K562 (cell line): ENCODE results near the gene SLC26A6. TPM values are rescaled to one million over a fixed set of nuclear protein-coding genes. Genes with fewer than 3 reads are reported as not detected.

ENCODE experiments used
- ATAC-seq: fragments of 200-7000 bp; cut with Tn5 transposase; 3 replicates; pipeline ENCODE4 v1.9.1; 2020; ENCODE audit warnings: moderate library complexity
- BruUV-seq: library from RNA; stranded (reverse); fragments of 400-500 nt; replicated peaks from 2 replicates; lab custom pipeline; 2021; lab: Mats Ljungman, UMichigan
- CTCF ChIA-PET: fragments of 300-600 bp; formaldehyde crosslinking; extraction: SDS; loops from one replicate; lab custom pipeline; 2021; ENCODE audit warnings: low intra/inter-chr PET ratio; lab: Yijun Ruan, JAX
- POLR2A ChIA-PET: fragments of 300-600, 350-650 bp; sonication (Branson Sonifier 250); formaldehyde crosslinking; extraction: SDS; loops from one replicate; lab custom pipeline; 2021; ENCODE audit warnings: antibody characterized with exemption, inconsistent platforms; lab: Yijun Ruan, JAX
- DNase-seq, 4 experiments: peaks; one replicate each; pipeline versions ENCODE4 v3.0.0 to v3.0.0-alpha.2; 2011 to 2018; ENCODE audit warnings: low spot score in 3 of 4, mixed read lengths in 3 of 4; ENCODE audit errors: extremely low read depth in 1 of 4
- FAIRE-seq: peaks from 2 replicates; lab custom pipeline; 2011; peaks lifted over from hg19 to GRCh38; lab: Jason Lieb, UNC
- H2AFZ ChIP-seq: 2 replicates; pipeline ENCODE4 v1.6.0; 2011; ENCODE audit warnings: low read depth, low read length, control low read depth, inconsistent platforms
- H3K27ac ChIP-seq: fragments of 200-600 bp; 3 replicates; pipeline ENCODE4 v1.8.0; 2011; ENCODE audit warnings: low read depth, mild to moderate bottlenecking, control low read depth, inconsistent platforms, low read length, moderate library complexity, mixed read lengths; ENCODE audit errors: extremely low read depth
- H3K27me3 ChIP-seq, 2 experiments: fragments of 300-600 bp in 1 of 2; 2 replicates in 1 of 2; 3 replicates in 1 of 2; pipeline versions ENCODE4 v1.6.0 to v1.8.0; 2011; ENCODE audit warnings: inconsistent platforms in 2 of 2, low read length in 2 of 2, mild to moderate bottlenecking in 1 of 2, mixed read lengths in 1 of 2, moderate library complexity in 1 of 2; ENCODE audit not compliant: control insufficient read depth in 2 of 2, insufficient read depth in 2 of 2
- H3K36me3 ChIP-seq: fragments of 300-600 bp; 3 replicates; pipeline ENCODE4 v1.8.0; 2011; ENCODE audit warnings: mild to moderate bottlenecking, low read length, inconsistent platforms; ENCODE audit not compliant: control insufficient read depth, insufficient read depth
- H3K4me1 ChIP-seq, 2 experiments: fragments of 200-600 bp in 1 of 2; replicated peaks in 1 of 2; 2 replicates in 1 of 2; 3 replicates in 1 of 2; pipeline versions ENCODE4 v1.5.1 to v1.8.0; 2011; ENCODE audit warnings: inconsistent platforms in 2 of 2, low read length in 2 of 2, mild to moderate bottlenecking in 1 of 2, mixed read lengths in 1 of 2, moderate library complexity in 1 of 2; ENCODE audit not compliant: control insufficient read depth in 2 of 2, insufficient read depth in 2 of 2
- H3K4me2 ChIP-seq: 2 replicates; pipeline ENCODE4 v1.6.1; 2011; ENCODE audit warnings: low read length, control low read depth, inconsistent platforms, mixed read lengths; ENCODE audit not compliant: insufficient read depth
- H3K4me3 ChIP-seq: fragments of 200-600 bp; sonication (generic), shearing (Covaris generic); 2 replicates; pipeline ENCODE4 v1.5.1; 2016; ENCODE audit warnings: control low read depth, inconsistent platforms
- H3K79me2 ChIP-seq: fragments of 200-600 bp; 3 replicates; pipeline ENCODE4 v1.8.0; 2011; ENCODE audit warnings: low read length, inconsistent platforms; ENCODE audit not compliant: control insufficient read depth, insufficient read depth
- H3K9ac ChIP-seq, 2 experiments: 2 replicates each; pipeline versions ENCODE4 v1.6.0 to v1.6.1; 2011; ENCODE audit warnings: low read depth in 2 of 2, low read length in 2 of 2, control low read depth in 1 of 2, inconsistent platforms in 1 of 2, mild to moderate bottlenecking in 1 of 2, mixed read lengths in 1 of 2; ENCODE audit not compliant: insufficient read depth in 1 of 2
- H3K9me1 ChIP-seq: one replicate; pipeline ENCODE4 v1.6.0; 2011; ENCODE audit warnings: inconsistent platforms, mild to moderate bottlenecking, low read length, moderate library complexity; ENCODE audit not compliant: control insufficient read depth, insufficient read depth
- H3K9me3 ChIP-seq: replicated peaks from 2 replicates; pipeline ENCODE4 v1.5.1; 2011; ENCODE audit warnings: low read depth, low read length, inconsistent platforms; ENCODE audit not compliant: control insufficient read depth, insufficient read depth
- H4K20me1 ChIP-seq: replicated peaks from 2 replicates; pipeline ENCODE4 v1.6.1; 2011; ENCODE audit warnings: low read length, inconsistent platforms, mixed read lengths; ENCODE audit not compliant: control insufficient read depth, insufficient read depth
- ATF7 ChIP-seq: fragments of 450-650 bp; IDR thresholded peaks from 2 replicates; pipeline ENCODE4 v1.7.1; 2014; ENCODE audit warnings: mild to moderate bottlenecking, moderate library complexity
- BHLHE40 ChIP-seq: IDR thresholded peaks from 2 replicates; pipeline ENCODE4 v1.6.1; 2011; ENCODE audit warnings: low read length, improper control_type of control experiment
- CBFB ChIP-seq: sonication (generic); formaldehyde crosslinking; IDR thresholded peaks from 2 replicates; pipeline ENCODE4 v1.4.0; 2020; ENCODE audit warnings: mild to moderate bottlenecking, missing genetic modification reagents
- CC2D1A ChIP-seq: fragments of 450-650 bp; IDR thresholded peaks from 2 replicates; pipeline ENCODE4 v1.6.1; 2017; ENCODE audit warnings: mild to moderate bottlenecking
- DDX20 ChIP-seq: fragments of 450-650 bp; IDR thresholded peaks from 2 replicates; pipeline ENCODE4 v1.6.1; 2016; ENCODE audit warnings: missing genetic modification characterization, low read depth, mild to moderate bottlenecking, missing compliant biosample characterization, moderate library complexity
- FOXK2 ChIP-seq, 2 experiments: fragments of 450-650 bp; IDR thresholded peaks in 1 of 2; conservative IDR thresholded peaks in 1 of 2; 2 replicates each; pipeline ENCODE4 v1.6.1; 2016; ENCODE audit warnings: low read depth in 2 of 2, mild to moderate bottlenecking in 1 of 2
- NFYB ChIP-seq: IDR thresholded peaks from 2 replicates; pipeline ENCODE4 v1.6.1; 2011; ENCODE audit warnings: mild to moderate bottlenecking, moderate library complexity; ENCODE audit not compliant: insufficient read length; ENCODE audit errors: extremely low read depth
- ZBTB8A ChIP-seq: fragments of 450-650 bp; IDR thresholded peaks from 2 replicates; pipeline ENCODE4 v1.6.1; 2018; ENCODE audit warnings: mild to moderate bottlenecking, moderate library complexity; ENCODE audit not compliant: partially characterized antibody
- ZNF140 ChIP-seq: fragments of 250-450 bp; sonication (Bioruptor Pico); IDR thresholded peaks from 2 replicates; pipeline ENCODE4 v1.8.0; 2021; ENCODE audit warnings: moderate library complexity, mild to moderate bottlenecking, inconsistent platforms
- ZNF217 ChIP-seq: sonication (generic); formaldehyde crosslinking; IDR thresholded peaks from 2 replicates; pipeline ENCODE4 v1.8.0; 2022; ENCODE audit warnings: mild to moderate bottlenecking, missing genetic modification reagents
- ZNF583 ChIP-seq: fragments of 250-450 bp; sonication (Bioruptor Pico); IDR thresholded peaks from 2 replicates; pipeline ENCODE4 v1.4.0; 2020
- ZNF766 ChIP-seq: fragments of 200-800 bp; sonication (Bioruptor generic); conservative IDR thresholded peaks from 2 replicates; pipeline ENCODE4 v1.6.1; 2016; ENCODE audit warnings: missing genetic modification characterization, missing compliant biosample characterization
- WGBS: fragments of 100-300 bp; shearing (Covaris generic); methylation state at CpG from one replicate; pipeline ENCODE4 v1.1.6; 2016; ENCODE audit warnings: low coverage, mixed read lengths; ENCODE audit not compliant: insufficient coverage; ENCODE audit errors: missing lambda C conversion rate; 5-methylcytosine and 5-hydroxymethylcytosine counted together
- in situ Hi-C: fragments of 300-500 bp; cut with MboI; formaldehyde crosslinking; loops from 4 replicates; pipeline ENCODE4 v1.15.0; 2018; ENCODE audit warnings: inconsistent platforms, mixed read lengths
- intact Hi-C: fragments of 100-400 bp; cut with micrococcal nuclease; formaldehyde crosslinking; loops from 2 replicates; pipeline ENCODE4 v1.14.2; 2022
- polyA plus RNA-seq, 8 experiments: library from polyadenylated mRNA; depleted of rRNA in 4 of 8; stranded (reverse) in 5 of 8; unstranded in 3 of 8; fragments of >200 nt; fragmentation: Nextera tagmentation in 2 of 8; fragmentation: Illumina TruSeq in 1 of 8; extraction: Ambion mirVana in 2 of 8; extraction: Trizol in 1 of 8; gene quantifications; 2 replicates each; pipeline versions ENCODE4 v1.2.1 to v1.2.3, GENCODE V29; 2011 to 2014; ENCODE audit warnings: inconsistent platforms in 1 of 8, missing spikeins in 1 of 8
- total RNA-seq, 7 experiments: library from RNA; depleted of rRNA in 6 of 7; stranded (reverse); fragments of >200 nt in 6 of 7; fragmentation: Illumina TruSeq in 2 of 7; extraction: Trizol in 2 of 7; gene quantifications; 2 replicates each; pipeline versions ENCODE4 v1.2.1 to v1.2.3, GENCODE V29; 2011 to 2021; ENCODE audit warnings: low replicate concordance in 1 of 7
- TF ChIP-seq, protein P1 (sequence below): sonication (generic); formaldehyde crosslinking; IDR thresholded peaks from 2 replicates; pipeline ENCODE4 v1.8.0; 2022; ENCODE audit warnings: mild to moderate bottlenecking, missing genetic modification reagents
- TF ChIP-seq, protein P2 (sequence below): sonication (generic); formaldehyde crosslinking; IDR thresholded peaks from 2 replicates; pipeline ENCODE4 v1.8.0; 2022; ENCODE audit warnings: missing genetic modification reagents, mild to moderate bottlenecking, moderate library complexity, borderline replicate concordance

Gene SLC26A6
- total and polyA plus RNA-seq, 9 of the 15 experiments (the other 6 are each of a cell fraction or from before 2014, with no cell fraction given): 2.1 to 27.2 (median 14.8) TPM

DNA sequence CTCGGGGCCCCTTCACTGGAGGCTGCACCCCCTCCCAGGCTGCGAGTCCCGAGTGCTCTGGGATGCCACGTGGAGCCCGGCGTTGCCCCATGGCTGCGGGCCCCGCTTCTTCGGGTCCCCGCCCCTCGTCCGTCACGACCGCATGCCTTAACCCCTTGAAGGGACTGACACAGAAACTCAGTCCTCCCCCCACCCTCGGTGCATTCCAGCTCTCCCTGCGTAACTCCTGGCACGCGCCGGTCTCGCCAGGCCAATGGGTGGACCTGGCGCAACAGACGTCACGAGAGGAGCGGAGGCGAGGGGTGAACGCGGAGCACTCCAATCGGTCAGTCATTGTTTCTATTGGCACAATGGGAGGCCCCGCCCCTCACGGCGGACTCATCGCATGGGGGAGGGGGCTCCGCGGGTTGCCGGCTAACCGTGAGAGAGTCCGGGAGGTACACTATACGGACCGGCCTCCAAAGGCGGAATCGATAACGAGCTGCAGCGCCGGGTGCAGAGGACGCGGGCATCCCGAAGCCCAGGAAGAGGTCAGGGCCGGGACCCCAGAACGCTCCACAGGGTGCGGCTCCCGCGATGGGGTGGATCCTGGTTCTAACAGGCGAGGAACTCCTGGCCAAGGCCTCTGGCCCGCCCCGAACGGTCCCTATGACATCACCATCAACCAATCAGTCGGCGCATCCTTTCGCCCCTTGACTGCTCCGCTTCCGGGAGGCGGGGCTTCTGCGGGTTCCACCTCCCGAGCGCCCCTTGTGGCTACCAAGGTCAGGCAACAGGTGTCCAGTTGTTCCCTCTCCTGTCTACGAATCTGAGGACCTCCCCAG, 28.4 kb upstream of the SLC26A6 start (continued):
- TF ChIP-seq ZNF140 (no peak), ZNF583 (no peak), ZNF766 (CRISPR knock-in tag) (0 out of 2 replicates have a peak, but pooled peaks have one; percentile 38), DDX20 (tag) (no peak)

DNA sequence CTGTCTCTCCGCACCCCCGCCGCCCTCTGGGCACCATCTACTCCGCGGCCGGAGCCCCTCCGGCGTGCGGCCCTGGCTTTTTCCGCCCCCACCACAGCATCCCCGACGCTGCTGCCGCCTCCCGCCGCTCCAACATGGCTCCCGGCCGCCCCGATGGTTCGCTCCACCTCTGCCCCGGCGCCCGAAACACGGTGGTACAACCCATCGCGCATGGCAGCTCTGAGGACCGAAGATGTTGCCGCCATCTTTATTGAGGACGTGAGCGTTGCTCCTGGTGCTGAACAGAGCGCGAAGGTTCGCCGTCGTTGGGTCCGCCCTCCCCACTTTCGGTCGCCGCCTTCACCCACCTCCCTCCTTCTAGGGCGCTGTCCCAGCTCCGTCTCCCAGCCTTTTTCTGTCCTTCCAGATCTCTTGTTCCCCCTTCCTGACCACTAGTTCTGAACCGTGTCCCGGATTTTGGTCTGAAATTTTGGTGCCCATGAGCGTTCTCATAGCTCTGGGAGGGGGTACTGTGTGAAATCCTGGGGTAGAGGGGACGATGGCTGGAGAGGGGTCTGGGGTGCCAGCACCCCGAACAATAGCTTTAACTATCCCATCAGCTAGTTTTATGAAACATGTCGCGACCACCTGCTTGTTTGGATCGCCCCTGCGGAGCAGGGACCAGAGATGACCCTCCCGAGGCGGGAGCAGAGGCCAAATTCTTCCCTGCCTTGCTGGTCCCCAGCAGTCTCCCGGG, 27.7 kb upstream of the SLC26A6 start, which contains the start of gene CELSR3:
TSS of gene CELSR3 (minus strand) at position 134 of the 736 bp plus-strand sequence. CDS start 252 bp downstream, outside the sequence.
- Histone ChIP-seq H2AFZ (peak within 1 kb of the TSS; percentile 89), H3K9me1 (no peaks in the 10 kb centered on the region), H3K4me1 (peaks cover 2 to 36% of the 10 kb centered on the region in 2 experiments; a peak in 4 of 5 replicates), H3K27ac (peak within 1 kb of the TSS; percentile 91), H3K9ac (peak within 1 kb of the TSS; percentile 88 to 94), H3K9me3 (no peaks in the 10 kb centered on the region), H3K4me2 (peak within 1 kb of the TSS; percentile 81), H3K4me3 (peak within 1 kb of the TSS; percentile 55), H4K20me1 (no peaks in the 10 kb centered on the region), H3K27me3 (no peaks in the 10 kb centered on the region; a peak in 1 of 5 replicates), H3K79me2 (no peaks in the 10 kb centered on the region), H3K36me3 (peaks cover 2% of the 10 kb centered on the region; the same call in 1 of the 3 replicates)
- FAIRE-seq: peak; percentile 65
- intact Hi-C loops (no loop called here), in situ Hi-C loops (no loop called here)
- ChIA-PET POLR2A (interaction anchor here (0.6 to 1.7 kb wide), 9 partner anchors 11 to 367 kb away, joined by 3 to 7 read pairs (median 5); no protein-coding TSS in a partner anchor), CTCF (interaction anchor here (0.6 kb wide), 1 partner anchor 390 kb away, joined by 3 read pairs; no protein-coding TSS in a partner anchor)
- peak; percentile 39 to 84 (median 55) for DNase-seq
- BruUV-seq: no TSS peak
- peak; percentile 70 for ATAC-seq
- 3% methylated on average over 13 of the region's 52 CpGs for WGBS
- peak; percentile 93 for TF ChIP-seq ATF7
- TF ChIP-seq CC2D1A: no peak
- TF ChIP-seq, protein P1, sequence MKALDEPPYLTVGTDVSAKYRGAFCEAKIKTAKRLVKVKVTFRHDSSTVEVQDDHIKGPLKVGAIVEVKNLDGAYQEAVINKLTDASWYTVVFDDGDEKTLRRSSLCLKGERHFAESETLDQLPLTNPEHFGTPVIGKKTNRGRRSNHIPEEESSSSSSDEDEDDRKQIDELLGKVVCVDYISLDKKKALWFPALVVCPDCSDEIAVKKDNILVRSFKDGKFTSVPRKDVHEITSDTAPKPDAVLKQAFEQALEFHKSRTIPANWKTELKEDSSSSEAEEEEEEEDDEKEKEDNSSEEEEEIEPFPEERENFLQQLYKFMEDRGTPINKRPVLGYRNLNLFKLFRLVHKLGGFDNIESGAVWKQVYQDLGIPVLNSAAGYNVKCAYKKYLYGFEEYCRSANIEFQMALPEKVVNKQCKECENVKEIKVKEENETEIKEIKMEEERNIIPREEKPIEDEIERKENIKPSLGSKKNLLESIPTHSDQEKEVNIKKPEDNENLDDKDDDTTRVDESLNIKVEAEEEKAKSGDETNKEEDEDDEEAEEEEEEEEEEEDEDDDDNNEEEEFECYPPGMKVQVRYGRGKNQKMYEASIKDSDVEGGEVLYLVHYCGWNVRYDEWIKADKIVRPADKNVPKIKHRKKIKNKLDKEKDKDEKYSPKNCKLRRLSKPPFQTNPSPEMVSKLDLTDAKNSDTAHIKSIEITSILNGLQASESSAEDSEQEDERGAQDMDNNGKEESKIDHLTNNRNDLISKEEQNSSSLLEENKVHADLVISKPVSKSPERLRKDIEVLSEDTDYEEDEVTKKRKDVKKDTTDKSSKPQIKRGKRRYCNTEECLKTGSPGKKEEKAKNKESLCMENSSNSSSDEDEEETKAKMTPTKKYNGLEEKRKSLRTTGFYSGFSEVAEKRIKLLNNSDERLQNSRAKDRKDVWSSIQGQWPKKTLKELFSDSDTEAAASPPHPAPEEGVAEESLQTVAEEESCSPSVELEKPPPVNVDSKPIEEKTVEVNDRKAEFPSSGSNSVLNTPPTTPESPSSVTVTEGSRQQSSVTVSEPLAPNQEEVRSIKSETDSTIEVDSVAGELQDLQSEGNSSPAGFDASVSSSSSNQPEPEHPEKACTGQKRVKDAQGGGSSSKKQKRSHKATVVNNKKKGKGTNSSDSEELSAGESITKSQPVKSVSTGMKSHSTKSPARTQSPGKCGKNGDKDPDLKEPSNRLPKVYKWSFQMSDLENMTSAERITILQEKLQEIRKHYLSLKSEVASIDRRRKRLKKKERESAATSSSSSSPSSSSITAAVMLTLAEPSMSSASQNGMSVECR: no peak
- TF ChIP-seq NFYB: no peak
- TF ChIP-seq ZNF217 (CRISPR knock-in tag): no peak
- 0 out of 2 replicates have a peak, but pooled peaks have one; percentile 29 for TF ChIP-seq CBFB (CRISPR knock-in tag)
- TF ChIP-seq, protein P2, sequence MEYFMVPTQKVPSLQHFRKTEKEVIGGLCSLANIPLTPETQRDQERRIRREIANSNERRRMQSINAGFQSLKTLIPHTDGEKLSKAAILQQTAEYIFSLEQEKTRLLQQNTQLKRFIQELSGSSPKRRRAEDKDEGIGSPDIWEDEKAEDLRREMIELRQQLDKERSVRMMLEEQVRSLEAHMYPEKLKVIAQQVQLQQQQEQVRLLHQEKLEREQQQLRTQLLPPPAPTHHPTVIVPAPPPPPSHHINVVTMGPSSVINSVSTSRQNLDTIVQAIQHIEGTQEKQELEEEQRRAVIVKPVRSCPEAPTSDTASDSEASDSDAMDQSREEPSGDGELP (CRISPR knock-in tag): no peak
- peak in 1 of 2 experiments; percentile 95; a peak in 2 of 4 replicates for TF ChIP-seq FOXK2 (conservative IDR thresholded peaks at IDR 0.05 in 1 of 2, IDR thresholded peaks at IDR 0.05 in 1 of 2; ENCODE audit: low read depth in 2 of 2)
- peak; percentile 80 for TF ChIP-seq BHLHE40
- no peak for TF ChIP-seq ZBTB8A
